HUDEP-2 (cell line): Measurements from ENCODE around the gene PRKCH.

Source experiments
- DNase-seq, 76 experiments: peaks; one replicate each; lab custom pipeline; 2025; ENCODE audit not compliant: unreplicated experiment in 76 of 76; lab: John Stamatoyannopoulos, UW

Gene PRKCH

DNA sequence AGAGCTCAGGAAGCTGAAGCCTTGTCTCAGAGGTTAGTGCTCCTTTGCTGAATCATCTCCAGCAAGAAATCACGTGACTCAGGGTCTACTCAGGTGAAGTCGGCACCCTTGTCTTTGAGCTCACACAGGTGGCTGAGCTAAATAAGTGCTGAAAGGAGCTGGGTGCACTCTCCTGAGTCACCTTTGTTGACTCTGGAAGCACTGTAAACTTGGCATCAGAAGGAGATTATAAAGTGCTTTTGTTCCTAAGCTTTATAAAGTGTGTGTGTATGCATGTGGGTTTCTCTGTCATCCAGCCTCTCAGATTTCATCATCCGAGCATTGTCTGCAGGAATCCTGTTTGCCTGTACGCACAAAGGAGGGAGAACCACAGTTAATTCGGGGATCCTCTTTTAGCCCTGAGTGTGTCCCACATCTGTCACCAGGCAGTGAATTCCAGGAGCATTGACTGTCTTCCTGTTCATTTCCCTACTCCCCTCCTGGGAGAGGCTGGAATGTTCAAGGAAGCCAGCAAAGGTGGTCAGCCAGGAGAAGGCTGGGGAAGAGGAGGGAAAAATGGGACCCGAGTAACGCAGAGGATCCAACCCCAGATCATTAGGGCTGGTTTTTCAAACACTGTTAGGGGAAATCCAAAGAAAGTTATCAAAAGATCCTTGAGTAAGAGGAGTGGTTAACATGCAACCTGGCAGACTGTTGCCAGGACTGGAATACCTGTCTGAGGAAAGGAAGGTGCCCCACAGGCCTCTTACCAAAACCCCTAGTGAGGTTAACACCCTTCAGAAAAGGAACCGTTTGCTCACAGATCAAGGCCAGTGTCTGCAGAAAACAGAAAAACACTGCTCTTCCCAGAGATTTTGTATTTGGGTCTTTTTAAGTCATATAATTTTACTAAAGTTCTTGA, 216.4 kb downstream of the PRKCH start:
- DNase-seq: no peak

DNA sequence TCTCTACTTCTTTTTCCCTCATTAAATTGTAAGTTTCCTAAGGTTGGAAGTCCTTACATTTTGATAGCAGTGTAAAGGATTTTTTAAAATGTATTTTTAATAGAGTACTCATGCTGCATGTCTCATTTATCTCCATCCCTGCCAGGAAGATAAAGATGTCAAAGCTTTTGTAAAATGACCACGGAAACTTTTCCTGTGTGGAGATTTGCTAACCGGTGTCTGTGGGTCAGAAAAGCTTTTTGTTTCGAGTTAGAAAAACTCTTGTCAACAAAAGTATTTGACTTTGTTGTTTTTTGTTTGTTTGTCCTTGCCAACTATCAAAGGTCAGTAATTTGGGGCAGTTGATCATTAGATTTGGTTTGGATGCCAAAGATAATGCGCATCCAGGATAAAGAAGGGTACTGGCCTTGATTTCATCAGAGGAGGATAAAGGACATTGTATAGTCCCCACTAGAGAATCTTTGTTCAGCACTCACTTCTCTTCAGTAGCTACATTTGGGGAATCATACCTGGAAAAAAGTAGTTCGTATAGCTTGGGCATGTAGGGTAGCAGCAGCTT, 217.2 kb downstream of the PRKCH start:
- no peak for DNase-seq

DNA sequence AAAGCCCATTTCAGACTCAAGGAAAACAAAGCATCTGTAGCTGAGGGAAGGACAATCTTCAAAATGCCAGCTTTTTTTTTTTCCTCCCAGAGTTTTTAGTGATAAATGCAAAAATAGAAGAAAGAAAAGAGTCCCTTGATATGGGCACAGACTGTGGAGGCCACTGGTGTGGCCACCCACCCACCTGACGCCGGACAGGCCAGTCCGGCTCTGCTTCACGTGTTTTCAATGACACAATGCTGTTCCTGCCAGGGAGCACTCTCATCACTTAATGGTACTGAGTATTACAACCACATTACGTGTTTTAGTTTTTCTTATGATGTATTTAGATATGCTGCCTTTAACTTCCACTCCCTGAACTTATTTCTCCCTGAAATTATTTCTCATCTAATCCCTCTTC, 218.3 kb downstream of the PRKCH start:
- DNase-seq: no peak

DNA sequence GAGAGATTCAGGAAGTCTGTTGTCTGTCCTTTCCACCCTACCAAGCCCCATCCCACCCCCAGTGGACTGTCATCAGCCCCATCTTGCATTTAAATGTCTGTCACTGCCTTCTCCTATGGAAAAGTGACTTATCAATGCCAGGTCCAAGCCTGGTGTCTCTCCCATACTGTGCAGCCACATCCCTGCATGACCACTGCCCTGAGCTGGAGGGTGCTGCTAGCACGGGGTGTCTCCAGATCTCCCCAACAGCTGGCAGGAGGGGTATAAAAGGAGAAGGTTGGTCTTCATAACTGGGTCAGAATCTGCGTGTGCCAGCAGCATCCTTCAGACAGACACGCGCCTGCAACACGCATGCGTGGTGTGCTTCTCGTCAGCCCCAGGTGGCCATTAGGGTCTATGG, 219.6 kb downstream of the PRKCH start:
- DNase-seq: no peak

DNA sequence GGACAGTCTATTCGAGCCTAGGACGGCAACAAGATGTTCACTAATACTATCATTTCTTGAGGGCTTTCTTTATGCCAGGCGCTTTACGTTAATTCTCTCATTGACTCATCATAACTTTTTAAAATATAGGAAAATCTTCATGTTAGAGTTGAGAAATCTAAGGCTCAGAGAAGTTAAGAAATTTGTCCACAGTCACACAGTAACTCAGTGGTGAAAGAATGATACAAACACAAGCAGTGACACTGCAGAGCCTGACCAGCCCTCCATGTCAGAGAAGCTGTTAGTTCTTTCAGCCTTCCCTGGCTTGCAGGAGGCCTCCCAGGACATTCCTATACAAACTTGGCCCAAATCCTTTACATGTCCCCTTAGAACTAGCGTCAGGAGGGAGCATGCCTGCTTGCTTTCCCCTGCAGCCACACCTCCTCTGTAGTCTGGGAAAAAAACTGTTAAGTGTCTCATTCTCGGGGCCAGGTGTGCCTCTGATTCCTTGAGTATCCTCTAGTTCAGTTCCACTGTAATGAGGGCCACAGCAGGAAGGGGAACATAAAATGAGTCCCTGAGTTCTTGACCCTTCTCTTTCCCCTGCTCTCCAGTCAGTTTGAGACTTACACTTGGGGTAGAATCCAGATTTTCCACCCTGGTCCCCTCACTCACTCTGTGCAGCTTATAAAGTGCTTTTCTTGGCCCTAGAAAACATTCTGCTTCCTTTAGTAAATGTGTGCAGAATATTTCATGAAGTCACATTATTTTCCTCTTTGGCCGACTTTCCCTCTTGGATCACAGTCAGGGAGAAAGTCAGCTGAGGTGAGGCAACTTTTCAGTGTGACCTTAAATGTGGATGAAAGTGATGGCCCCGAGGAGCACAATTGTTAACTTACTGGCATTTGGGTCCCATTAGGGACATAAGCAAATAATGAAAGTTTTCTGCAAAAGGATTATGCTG, 221.7 kb downstream of the PRKCH start:
- no peak for DNase-seq

DNA sequence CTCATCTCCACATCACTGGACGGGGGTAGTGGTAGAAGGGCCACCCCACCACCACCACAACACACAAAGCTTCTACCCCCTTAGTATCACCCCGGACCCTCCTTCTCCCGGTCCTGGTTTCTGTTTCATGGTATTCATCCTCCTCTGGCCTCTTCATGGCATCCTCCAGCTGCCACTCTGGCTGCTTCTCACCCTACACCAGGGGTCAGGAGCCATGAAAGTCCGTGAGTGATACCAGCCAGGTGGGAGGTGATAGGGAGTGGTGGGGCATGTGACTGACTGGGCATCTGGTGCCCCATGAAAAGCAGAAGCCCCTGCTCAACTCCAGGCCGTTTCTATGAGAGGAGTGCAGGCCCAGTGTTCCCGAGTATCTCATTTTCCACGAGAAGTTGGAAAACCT, 222.6 kb downstream of the PRKCH start:
- no peak for DNase-seq

DNA sequence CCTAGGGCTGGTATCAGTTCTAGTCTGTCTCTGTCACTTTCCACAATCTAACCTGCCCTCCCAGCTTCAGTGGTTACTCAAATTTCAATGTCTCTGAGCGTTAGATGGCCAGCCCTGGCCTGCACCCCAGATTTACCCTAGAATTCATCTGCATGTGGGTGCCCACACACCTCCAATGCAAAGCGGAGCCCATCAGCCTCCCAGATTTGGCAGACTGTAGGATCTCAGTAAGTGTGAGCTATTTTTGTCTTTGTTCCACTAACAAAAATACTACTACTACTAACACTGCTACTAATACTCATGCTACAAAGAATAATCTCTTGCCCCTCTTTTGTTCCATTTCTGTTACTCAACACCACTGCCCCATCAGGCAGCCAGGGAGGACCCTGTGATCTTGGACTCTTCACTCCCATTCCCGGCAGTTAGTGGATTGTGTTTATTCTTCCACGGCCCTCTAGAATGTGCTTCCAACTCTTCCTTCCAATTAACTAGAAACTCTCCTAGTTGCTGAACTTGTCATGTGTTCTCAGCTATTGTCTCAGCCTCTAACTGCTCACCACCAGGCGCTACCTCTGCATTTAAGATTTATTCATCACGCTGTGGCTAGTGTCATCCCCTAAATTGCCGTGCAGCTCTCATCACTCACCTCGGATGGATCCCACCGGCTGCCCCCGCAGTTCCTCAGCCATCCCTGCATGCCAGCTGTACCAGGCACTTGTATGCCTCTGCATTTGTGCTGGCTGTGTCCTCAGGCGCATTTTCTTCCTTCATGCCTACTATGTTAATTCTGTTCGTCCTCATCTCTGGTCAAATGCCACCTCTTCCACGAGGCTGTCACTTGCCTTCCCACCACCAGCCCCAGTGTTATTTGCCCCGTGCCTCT, 223.3 kb downstream of the PRKCH start:
- no peak for DNase-seq

DNA sequence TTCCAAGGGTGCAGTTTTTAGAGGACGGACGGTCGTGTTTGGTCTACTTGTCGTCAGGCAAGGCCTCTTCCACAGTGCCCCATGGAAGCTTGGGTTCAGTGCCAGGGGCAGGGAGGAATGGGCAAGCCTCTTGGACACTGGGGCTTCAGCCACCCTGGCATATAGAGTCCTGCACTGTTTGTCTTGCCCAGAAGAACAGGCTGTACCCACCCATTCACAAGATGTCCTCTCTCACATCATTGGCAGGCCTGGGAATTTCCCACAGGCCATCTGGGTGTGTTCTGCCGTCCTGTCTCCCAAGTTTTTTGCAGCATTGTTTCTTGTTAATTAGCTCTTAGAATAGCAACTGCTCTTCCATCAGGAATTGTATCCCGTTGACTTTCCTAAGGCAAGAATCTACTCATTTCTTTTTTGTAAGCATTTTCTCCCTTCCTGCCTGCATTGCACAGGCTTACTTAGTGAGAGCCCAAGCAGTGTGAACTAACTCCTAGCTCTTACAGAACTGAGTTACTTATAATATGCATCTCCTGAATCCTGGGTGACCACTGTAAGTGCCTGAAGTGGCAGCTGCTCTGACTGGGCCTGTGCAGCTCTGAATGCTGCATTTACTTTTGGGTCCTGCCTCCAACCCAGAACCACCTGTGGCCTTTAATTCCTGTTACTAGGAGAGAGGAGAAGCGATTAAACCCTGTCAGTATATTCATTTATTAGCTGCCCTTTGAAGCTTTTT, 224.5 kb downstream of the PRKCH start:
- DNase-seq: no peak

DNA sequence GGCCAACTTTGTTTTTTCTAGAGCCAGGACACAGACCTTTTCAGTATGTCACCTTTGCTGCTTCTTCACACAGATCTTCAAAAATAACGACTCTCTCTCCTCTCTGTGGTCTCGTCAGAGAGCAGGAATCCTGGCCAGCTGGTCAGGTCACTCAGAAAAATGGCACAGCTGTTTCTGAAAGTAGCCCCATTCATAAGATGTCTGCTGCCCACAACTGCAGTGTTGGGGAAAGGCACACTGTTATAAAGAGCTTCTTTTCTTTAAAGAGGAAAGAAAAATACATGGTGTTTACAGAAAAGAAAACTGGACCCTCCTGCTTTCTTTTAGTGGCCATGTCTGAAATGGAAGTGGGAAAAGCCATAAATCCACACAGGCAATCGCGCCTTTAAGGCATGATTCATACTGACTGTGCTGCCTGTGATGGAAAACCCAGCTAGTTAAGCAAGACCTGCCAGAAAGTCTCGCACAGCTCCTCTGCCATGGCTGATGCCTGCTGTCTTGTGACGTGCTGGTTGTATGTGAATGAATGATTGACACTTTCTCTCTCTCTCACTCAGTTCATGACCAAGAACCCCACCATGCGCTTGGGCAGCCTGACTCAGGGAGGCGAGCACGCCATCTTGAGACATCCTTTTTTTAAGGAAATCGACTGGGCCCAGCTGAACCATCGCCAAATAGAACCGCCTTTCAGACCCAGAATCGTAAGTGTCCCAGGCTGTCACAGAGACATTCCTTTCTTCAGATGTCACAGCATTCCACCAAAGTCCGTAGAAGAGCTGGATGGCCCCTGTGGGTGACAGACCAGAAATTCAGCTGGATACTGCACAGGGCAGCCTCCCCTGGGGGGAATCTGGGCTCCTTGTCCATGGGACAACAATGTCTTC, 226.0 kb downstream of the PRKCH start:
- DNase-seq: no peak

DNA sequence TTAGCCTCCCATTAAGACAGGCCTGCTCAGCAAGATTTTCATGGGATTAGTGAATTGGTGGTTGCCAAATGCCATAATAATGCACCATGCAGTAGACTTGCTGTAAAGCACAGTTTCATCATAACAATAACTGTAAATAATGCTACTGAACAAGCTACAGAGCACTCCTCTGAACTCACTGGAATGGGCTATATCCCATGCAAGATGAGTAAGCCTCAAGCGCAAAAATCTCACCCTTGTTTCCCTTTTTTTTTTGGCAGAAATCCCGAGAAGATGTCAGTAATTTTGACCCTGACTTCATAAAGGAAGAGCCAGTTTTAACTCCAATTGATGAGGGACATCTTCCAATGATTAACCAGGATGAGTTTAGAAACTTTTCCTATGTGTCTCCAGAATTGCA, 228.0 kb downstream of the PRKCH start:
- DNase-seq: no peak

DNA sequence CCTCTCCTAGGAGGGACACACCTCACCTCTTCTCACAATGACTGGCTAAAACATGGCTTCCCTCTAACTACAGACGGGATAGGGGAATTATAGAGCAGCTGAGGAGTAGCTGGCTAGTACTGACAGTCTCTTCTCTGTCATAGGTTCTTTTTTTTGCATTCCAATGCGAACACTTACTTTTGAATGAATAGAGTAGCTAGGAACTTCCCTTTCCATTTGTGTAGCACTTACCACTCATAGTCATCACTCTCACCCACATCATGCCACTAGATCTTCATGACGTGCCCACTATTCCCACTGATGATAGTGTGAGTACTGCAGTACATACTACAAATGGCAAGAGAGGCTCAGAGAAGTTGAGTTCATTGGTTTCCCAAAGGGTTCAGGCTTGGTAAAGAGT, 230.0 kb downstream of the PRKCH start:
- no peak for DNase-seq

DNA sequence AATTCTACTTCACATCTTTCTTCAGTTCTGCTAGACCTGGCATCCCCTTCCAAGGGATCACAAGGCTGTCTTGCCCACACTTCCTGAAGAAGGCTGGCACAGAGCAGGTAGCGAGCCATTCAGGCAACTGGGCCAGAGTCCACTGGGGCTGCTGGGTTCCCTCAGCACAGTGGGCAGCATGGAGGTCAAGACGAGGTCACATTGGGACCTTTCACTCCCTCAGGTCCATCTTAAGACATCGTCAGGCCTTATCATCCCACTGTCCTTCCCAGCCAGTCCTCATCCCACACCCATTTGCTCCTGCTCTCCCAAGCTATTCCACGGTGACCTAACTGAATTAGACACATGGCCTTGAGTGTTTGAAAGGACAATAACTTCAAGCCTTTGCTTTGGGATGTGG, 230.9 kb downstream of the PRKCH start:
- DNase-seq: peak in 1 of 76 experiments; percentile 8

DNA sequence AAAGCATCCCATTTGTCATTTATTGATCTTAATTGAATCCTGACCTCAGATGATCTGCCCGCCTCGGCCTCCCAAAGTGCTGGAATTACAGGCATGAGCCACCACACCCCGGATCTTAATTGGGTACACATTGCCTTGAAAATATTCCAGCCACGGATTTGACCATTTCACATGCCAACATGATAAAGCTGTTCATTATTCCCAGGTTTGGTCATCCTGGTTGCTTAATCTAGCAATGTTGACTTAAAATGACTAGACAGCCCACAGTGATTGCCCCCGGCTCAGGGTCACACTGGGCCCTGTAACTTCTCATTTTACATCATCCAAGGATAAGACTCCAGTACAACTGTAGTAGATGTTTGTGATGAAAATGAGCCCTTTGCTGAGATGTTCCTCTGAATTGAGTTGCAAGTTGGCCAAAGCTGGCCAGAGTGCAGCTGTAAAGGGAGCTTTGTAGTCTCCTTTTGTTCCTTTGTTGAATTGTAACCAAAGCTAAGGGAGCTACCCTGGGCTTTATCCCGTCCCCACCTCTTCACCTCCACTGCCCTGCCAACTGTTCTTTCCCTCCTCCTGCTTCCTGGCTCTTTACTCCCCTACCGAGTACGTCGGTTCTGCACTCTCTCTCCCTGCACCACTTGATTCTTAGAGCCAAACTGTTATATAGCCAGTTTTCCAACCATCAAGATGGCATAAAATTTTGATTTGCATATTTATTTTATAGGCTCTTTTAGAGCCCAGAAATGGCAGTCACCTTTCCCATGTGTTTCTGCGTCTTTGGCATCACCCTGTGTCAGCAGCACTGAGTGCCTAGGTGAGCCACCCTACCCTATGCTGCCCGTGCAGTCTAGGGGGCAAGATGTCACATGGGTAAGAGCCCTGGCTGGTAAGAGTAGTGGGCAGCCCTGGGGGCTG, 232.6 kb downstream of the PRKCH start:
- no peak for DNase-seq

DNA sequence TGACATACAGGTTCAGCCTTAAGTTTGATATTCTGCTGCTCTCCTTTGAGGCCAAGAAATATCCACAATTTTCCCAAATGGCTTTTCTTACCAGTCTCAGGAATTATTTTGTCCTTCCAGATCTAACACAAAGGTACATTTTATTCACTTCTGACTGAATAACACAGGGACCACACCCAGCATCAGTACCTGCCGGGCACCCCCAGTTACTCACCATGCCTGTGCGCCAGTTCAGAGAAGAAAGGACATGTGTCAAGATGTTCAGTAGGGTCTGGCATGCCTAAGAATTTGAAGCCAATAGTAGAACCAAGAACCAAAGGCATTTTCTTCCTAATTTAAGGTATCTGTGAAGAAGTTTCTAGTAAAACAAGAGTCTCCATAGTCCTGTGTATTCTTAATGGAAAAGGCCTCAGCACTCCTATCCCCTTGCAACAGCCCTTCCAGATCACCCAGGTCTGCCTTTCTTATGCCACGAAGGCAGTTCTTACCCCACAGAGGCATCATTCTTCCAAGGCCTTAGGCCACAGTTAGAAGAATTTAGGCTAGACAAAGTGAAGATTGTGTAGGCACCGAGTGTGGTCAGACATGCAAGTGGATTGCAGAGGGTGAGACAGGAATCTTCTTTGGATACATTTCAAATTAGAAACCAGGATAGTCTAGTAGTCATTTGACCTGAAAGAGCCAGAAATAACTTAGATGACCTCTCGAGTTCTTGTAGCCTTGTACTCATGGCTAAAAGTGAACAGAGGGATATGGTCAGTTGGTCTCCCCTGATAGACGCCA, 233.9 kb downstream of the PRKCH start:
- no peak for DNase-seq

DNA sequence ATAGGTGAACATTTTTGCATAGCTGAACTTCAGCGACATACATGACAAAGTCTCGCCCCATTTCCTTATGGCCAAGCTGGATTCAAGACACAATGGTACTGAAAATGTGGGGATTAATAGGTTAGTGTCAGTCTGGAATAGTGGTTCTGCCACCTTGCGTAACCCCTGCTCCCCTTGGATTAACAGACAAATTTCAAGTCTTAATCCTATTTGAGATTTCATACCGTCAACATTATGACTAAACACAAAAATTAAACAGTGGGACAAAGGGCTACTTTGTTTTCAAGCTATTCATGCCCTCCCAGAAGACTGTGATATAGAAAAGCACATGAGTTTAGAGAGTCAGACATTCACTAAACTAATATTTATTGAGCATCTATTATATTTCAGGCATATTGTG, 235.1 kb downstream of the PRKCH start:
- DNase-seq: no peak

DNA sequence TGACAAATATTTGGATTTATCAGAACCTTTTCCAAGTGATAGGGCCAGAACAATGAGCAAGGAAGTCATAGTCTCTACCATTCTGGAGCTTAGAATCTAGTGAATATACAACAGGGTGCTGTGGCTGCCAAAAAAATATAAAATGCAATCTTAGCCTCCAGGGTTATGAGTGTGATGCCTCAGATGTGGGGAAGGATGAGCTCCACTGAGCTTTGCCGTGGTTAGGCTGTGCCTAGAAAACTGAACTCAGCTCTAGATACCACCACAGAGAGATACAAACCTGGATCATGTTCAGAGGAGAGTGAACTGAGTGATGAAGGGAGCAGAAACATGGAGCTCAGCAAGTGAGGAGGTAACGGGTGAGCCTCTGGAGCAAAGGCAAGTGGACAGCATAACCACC, 235.9 kb downstream of the PRKCH start:
- no peak for DNase-seq

DNA sequence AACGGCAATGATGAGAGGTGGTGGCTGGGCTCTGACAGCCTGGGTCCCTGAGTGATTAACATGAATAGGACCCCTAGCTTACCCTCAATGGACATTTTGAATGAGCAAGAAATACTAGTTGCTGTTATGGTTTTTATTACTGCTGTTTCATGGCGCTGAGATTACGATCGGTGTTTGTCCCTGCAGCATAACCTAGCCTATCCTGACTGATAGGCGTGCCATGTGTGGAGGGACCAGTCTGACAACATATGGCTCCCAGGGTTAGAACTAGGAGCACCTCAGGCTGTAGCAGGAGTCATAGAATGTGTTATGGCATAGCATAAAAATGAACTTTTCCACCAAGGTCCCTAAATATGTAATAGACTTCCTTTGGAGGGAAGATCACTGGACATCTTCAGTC, 236.5 kb downstream of the PRKCH start:
- no peak for DNase-seq
